BLaER1 (cell line): ENCODE data around the gene KLHDC3.
A peak's percentile ranks its signal among the peaks of the same experiment; 100 is the strongest.
"Not testable (repeated sequence)": the region's sequence is repeated elsewhere in the genome, so short reads cannot be mapped to it uniquely, and the experiment has no call there.

Experiments used
- H3K27ac ChIP-seq: shearing (Covaris generic); formaldehyde crosslinking; 2 replicates; pipeline ENCODE4 v1.8.1; 2022
- H3K27me3 ChIP-seq: shearing (Covaris generic); formaldehyde crosslinking; 2 replicates; pipeline ENCODE4 v1.8.1; 2022
- H3K36me3 ChIP-seq: shearing (Covaris generic); formaldehyde crosslinking; 2 replicates; pipeline ENCODE4 v1.8.1; 2022
- H3K4me1 ChIP-seq: shearing (Covaris generic); formaldehyde crosslinking; 2 replicates; pipeline ENCODE4 v1.8.1; 2022
- H3K4me2 ChIP-seq: shearing (Covaris generic); formaldehyde crosslinking; 2 replicates; pipeline ENCODE4 v1.8.1; 2022
- H3K4me3 ChIP-seq: shearing (Covaris generic); formaldehyde crosslinking; 2 replicates; pipeline ENCODE4 v1.8.1; 2022
- H3K9ac ChIP-seq: shearing (Covaris generic); formaldehyde crosslinking; 2 replicates; pipeline ENCODE4 v1.8.1; 2022
- H3K9me3 ChIP-seq: shearing (Covaris generic); formaldehyde crosslinking; 2 replicates; pipeline ENCODE4 v1.8.1; 2022
- H4K20me1 ChIP-seq: shearing (Covaris generic); formaldehyde crosslinking; 2 replicates; pipeline ENCODE4 v1.8.1; 2022
- Cebpa-rat ChIP-seq: shearing (Covaris generic); IDR thresholded peaks from 2 replicates; pipeline ENCODE4 v1.8.1; 2022

KLHDC3 gene

DNA sequence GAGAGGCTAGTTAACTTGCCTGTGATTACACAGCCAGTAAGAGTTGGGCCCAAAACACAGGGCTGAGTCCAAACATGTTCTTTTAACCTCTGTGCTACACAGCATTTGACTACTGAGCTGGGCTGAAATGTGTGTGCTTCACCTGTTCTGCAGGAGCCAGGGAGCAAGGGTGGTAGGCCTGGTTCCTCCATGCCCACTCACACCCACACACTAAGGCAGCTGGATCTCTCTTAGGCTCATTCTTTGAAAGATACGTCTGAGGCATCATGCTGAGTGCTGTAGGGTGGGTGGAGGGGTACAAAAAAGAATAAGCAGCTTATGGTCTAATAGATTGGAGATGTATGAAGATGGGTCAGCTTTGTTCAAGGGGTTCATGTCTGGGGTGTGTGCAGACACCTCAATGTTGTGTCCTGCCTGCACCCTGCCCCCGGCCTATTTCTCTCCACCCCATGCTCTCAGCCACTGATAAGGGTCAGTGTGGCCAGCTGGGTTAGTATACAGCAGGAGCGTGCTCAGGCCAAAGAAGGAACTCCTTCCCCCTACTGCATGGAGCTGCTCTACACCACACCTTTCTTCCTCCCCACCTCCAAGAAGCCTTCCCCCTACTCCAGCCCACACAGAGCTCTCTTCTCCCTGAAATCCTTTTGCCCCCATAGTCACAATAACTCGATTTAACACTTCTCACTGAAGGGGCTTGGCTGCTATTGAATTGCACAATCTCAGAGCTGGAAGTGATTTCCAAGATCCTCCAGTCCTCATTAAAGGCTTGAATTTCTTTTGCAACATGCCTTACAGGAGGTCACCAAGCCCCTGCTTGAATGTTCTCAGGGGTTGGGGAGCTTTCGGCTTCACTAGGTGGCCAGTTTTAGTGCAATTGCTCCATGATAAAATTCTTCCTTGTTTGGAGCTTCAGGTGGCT, 26.3 kb upstream of the KLHDC3 start:
- H3K9ac ChIP-seq = 0 out of 2 replicates have a peak overlapping the region, but pooled peaks have one; percentile 91
- H3K36me3 ChIP-seq = peaks cover 57% of the 10 kb centered on the region
- H3K4me2 ChIP-seq = peak overlapping the region; percentile 95
- H3K4me1 ChIP-seq = peaks cover 42% of the 10 kb centered on the region
- H3K27ac ChIP-seq = no peak overlapping the region
- no peaks in the 10 kb centered on the region for H3K9me3 ChIP-seq
- no peak overlapping the region for H3K4me3 ChIP-seq
- H3K27me3 ChIP-seq = no peaks in the 10 kb centered on the region
- peaks cover 65% of the 10 kb centered on the region for H4K20me1 ChIP-seq
- TF ChIP-seq Cebpa-rat = no peak

DNA sequence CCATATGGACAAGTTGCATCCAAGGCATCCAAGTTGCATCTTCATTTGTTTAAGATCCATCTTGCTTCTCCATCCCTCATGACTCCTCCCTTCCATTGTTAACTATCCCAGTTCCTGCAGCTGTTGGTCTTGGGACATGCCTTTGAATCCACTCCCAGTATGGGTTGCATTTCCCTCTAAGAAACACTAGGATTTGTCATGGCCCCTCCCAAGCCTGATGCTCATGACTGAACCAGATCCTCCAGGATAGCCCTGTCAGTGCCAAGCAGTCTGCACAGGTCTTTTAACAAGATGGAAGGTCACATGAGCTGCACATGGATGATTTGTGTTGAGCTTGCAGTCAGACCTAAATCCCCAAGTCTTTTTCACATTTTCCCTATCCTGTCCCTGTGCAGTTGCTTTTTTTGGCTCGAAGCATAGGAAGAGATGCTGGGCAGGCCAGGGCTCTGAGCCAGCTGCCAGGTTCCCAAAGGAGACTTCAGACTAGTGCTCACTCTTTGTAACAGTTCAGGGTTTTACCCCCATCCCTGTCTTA, 25.5 kb upstream of the KLHDC3 start:
- H3K27me3 ChIP-seq = no peaks in the 10 kb centered on the region
- H3K27ac ChIP-seq = no peak overlapping the region
- TF ChIP-seq Cebpa-rat = no peak
- peaks cover 66% of the 10 kb centered on the region for H4K20me1 ChIP-seq
- H3K9ac ChIP-seq = no peak overlapping the region
- H3K4me2 ChIP-seq = no peak overlapping the region
- no peak overlapping the region for H3K4me3 ChIP-seq
- H3K9me3 ChIP-seq = no peaks in the 10 kb centered on the region
- H3K36me3 ChIP-seq = peaks cover 65% of the 10 kb centered on the region
- H3K4me1 ChIP-seq = peaks cover 39% of the 10 kb centered on the region

DNA sequence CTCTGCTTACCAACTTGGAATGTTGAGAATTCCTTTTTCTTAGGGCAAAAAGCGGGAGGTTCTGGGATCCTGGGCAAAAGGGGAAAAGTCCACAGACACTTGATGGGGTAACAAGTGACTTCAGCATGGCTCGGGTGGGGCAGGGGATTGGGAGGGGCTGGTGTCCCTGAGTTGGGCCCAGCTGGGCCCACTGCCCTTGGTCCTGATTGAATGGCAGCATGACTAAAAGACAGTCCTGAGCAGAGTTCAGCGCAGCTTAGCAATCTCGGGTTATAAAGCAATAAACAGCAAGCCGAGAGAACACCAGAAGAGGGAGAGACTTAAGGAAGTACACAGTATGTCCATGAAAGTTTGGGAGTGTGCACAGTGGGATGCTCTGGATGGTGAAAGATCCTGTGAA, 24.1 kb upstream of the KLHDC3 start:
- peaks cover 79% of the 10 kb centered on the region for H3K36me3 ChIP-seq
- H3K4me2 ChIP-seq = no peak overlapping the region
- no peaks in the 10 kb centered on the region for H3K9me3 ChIP-seq
- peaks cover 74% of the 10 kb centered on the region for H4K20me1 ChIP-seq
- no peak for TF ChIP-seq Cebpa-rat
- H3K27ac ChIP-seq = no peak overlapping the region
- no peaks in the 10 kb centered on the region for H3K27me3 ChIP-seq
- no peak overlapping the region for H3K9ac ChIP-seq
- peaks cover 36% of the 10 kb centered on the region for H3K4me1 ChIP-seq
- no peak overlapping the region for H3K4me3 ChIP-seq

DNA sequence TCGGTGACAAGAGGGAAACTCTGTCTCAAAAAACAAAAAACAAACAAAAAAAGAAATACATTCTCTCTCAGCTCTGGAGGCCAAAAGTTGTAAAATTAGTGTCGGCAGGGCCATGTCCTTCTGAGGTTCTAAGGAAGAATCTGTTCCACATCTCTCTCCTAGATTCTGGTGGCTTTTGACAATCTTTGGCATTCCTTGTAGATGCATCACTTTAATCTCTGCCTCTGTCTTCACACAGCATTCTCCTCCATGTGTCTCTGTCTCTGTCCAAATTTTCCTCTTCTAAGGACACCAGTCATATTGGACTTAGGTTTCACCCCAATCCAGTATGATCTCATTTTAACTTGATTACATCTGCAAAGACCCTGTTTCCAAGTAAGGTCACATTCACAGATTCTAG, 20.6 kb upstream of the KLHDC3 start:
- no peak overlapping the region for H3K4me3 ChIP-seq
- no peaks in the 10 kb centered on the region for H3K27me3 ChIP-seq
- peaks cover 78% of the 10 kb centered on the region for H3K36me3 ChIP-seq
- no peak for TF ChIP-seq Cebpa-rat
- no peak overlapping the region for H3K27ac ChIP-seq
- H4K20me1 ChIP-seq = peaks cover 52% of the 10 kb centered on the region
- H3K9me3 ChIP-seq = no peaks in the 10 kb centered on the region
- H3K4me1 ChIP-seq = 0 out of 2 replicates have a peak, but pooled peaks cover 2% of the 10 kb centered on the region
- no peak overlapping the region for H3K9ac ChIP-seq
- H3K4me2 ChIP-seq = no peak overlapping the region

DNA sequence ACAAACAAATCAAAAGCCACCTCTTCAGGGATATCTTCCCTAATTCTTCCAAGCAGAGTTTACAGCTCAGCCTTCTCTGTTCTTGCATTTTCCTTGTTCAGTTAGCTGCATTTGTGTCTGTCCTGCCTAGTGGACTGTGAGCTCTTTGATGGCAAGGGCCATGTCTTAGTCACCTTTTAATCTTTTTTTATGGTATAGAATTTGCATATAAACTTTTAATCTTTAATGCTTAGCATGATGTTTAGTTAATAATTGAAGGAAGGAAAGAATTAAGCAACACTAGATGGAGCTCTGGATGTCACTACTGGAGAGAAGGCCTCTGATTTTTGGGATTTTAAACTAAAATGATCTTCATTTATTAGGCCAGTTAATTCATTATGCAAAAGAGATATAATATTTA, 17.5 kb upstream of the KLHDC3 start:
- H3K36me3 ChIP-seq = peaks cover 74% of the 10 kb centered on the region
- no peak for TF ChIP-seq Cebpa-rat
- no peak overlapping the region for H3K9ac ChIP-seq
- no peaks in the 10 kb centered on the region for H3K4me1 ChIP-seq
- no peak overlapping the region for H3K4me3 ChIP-seq
- H3K4me2 ChIP-seq = no peak overlapping the region
- no peaks in the 10 kb centered on the region for H3K27me3 ChIP-seq
- peaks cover 40% of the 10 kb centered on the region for H4K20me1 ChIP-seq
- no peaks in the 10 kb centered on the region for H3K9me3 ChIP-seq
- no peak overlapping the region for H3K27ac ChIP-seq

DNA sequence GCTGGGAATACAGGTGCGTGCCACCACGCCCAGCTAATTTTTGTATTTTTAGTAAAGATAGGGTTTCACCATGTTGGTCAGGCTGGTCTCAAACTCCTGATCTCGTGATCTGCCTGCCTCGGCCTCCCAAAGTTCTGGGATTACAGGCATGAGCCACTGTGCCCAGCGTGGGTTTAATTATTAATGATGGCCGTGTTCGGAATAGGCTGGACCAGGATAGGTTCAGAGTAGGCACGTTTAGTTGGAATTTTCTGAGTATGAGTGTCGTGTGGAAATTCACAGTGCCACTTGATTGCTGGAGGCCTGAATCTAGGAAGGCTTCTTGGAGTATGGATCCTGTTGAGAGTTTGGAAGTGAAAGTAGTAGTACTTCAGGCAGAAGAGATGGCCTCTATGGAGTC, 15.8 kb upstream of the KLHDC3 start:
- not testable (repeated sequence) for H3K27me3 ChIP-seq, H3K9me3 ChIP-seq
- peaks cover 74% of the 10 kb centered on the region for H3K36me3 ChIP-seq

DNA sequence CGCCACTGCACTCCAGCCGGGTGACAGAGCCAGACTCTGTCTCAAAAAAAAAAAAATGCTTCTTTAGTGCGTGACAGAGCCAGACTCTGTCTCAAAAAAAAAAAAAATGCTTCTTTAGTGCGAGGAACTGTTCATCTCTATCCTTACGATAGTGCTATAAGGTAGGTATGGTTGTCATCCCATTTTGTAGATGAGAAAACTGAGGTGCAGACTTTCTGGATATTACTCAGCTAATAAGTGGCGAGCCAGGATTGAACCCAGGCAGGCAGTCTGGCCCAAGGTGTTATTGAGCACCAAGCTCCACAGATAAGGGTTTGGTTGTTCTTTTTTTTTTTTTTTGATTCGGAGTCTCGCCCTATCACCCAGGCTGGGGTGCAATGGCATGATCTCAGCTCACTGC, 12.2 kb upstream of the KLHDC3 start:
- Histone ChIP-seq H3K4me2 (no peak overlapping the region), H3K9me3 (no peaks in the 10 kb centered on the region), H3K4me3 (no peak overlapping the region), H3K9ac (no peak overlapping the region), H3K27ac (no peak overlapping the region), H4K20me1 (peaks cover 27% of the 10 kb centered on the region; the same call in 1 of the 2 replicates), H3K36me3 (peaks cover 78% of the 10 kb centered on the region), H3K27me3 (no peaks in the 10 kb centered on the region), H3K4me1 (no peaks in the 10 kb centered on the region)
- no peak for TF ChIP-seq Cebpa-rat

More for the DNA sequence above, 15.8 kb upstream of the KLHDC3 start:
- not testable (repeated sequence) for H3K9ac ChIP-seq, H3K4me2 ChIP-seq, H3K27ac ChIP-seq, H3K4me1 ChIP-seq, H3K4me3 ChIP-seq
- peaks cover 48% of the 10 kb centered on the region for H4K20me1 ChIP-seq

DNA sequence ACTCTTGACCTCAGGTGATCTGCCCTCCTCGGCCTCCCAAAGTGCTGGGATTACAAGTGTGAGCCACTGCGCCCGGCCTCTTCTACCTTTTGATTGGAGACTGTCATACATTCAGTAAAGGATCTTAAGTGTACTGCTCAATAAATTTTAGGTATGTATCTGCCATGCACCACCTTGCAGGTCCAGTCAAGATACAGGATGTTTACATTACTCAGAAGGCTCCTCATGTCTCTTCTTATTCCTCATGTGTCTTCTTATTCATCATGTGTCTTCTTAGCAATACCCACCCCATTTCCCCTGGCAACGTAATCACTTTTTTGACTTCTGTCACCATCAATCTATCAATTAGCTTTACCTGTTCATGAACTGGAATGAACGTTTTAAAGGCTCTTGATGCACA, 8.2 kb upstream of the KLHDC3 start:
- Histone ChIP-seq H3K4me1 (no peaks in the 10 kb centered on the region), H3K27me3 (no peaks in the 10 kb centered on the region), H3K4me2 (no peak overlapping the region), H3K9ac (no peak overlapping the region), H3K4me3 (no peak overlapping the region), H3K9me3 (no peaks in the 10 kb centered on the region), H3K36me3 (peaks cover 87% of the 10 kb centered on the region), H4K20me1 (peaks cover 13% of the 10 kb centered on the region; the same call in 1 of the 2 replicates), H3K27ac (no peak overlapping the region)
- TF ChIP-seq Cebpa-rat = no peak

DNA sequence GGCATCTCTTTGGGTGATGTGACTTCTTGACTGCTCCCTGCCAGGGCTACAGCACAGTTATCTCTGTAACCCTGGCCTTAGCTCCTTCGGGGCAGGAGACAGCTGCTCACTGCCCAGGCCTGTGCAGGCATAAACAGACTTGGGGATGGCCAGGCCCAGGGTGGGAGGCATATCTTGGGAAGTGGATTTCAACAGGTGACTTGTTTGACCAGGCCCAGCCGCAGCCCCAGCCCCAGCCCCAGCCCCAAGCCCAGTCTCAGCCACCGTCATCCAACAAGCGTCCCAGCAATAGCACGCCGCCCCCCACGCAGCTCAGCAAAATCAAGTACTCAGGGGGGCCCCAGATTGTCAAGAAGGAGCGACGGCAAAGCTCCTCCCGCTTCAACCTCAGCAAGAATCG, 7.8 kb upstream of the KLHDC3 start:
- TF ChIP-seq Cebpa-rat = no peak
- Histone ChIP-seq H3K9me3 (no peaks in the 10 kb centered on the region), H3K4me1 (no peaks in the 10 kb centered on the region), H3K36me3 (peaks cover 87% of the 10 kb centered on the region), H3K4me2 (no peak overlapping the region), H3K9ac (no peak overlapping the region), H3K27me3 (no peaks in the 10 kb centered on the region), H3K4me3 (no peak overlapping the region), H4K20me1 (peaks cover 16% of the 10 kb centered on the region; the same call in 1 of the 2 replicates), H3K27ac (no peak overlapping the region)

DNA sequence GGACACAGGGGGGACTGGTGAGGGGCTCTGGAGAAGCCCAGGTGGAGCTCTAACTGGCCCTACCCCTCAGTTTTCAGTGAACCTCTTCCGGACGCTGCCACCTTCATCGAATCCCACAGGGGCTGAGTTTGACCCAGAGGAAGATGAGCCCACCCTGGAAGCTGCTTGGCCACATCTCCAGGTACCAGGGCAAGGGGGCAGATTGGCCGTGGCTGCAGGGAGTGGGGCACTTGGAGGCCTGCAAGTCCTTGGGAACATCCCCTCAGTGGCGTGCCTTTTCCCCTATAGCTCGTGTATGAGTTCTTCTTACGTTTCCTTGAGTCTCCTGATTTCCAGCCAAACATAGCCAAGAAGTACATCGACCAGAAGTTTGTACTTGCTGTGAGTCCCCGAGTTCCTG, 6.9 kb upstream of the KLHDC3 start:
- no peak overlapping the region for H3K27ac ChIP-seq
- H3K36me3 ChIP-seq = peaks cover 87% of the 10 kb centered on the region
- H3K4me1 ChIP-seq = peaks cover 5% of the 10 kb centered on the region
- TF ChIP-seq Cebpa-rat = no peak
- H3K9ac ChIP-seq = 0 out of 2 replicates have a peak overlapping the region, but pooled peaks have one; percentile 24
- peaks cover 24% of the 10 kb centered on the region for H4K20me1 ChIP-seq
- no peaks in the 10 kb centered on the region for H3K9me3 ChIP-seq
- no peaks in the 10 kb centered on the region for H3K27me3 ChIP-seq
- H3K4me2 ChIP-seq = no peak overlapping the region
- no peak overlapping the region for H3K4me3 ChIP-seq
